Neuronal stem cell (in vitro differentiated cells): ENCODE results near the gene PLXNA4.

Source experiments
- DNase-seq: peaks from one replicate; pipeline ENCODE4 v3.0.0-alpha.2; 2013; ENCODE audit warnings: low spot score
- H2AFZ ChIP-seq: one replicate; pipeline ENCODE4 v1.6.1; 2013; ENCODE audit warnings: mild to moderate bottlenecking, low read length, inconsistent platforms
- H2AK5ac ChIP-seq: 2 replicates; pipeline ENCODE4 v1.6.1; 2013; ENCODE audit warnings: low read depth, mild to moderate bottlenecking, inconsistent platforms, low read length, moderate library complexity, mixed read lengths
- H2BK120ac ChIP-seq: 2 replicates; pipeline ENCODE4 v1.6.1; 2013; ENCODE audit warnings: low read depth, mild to moderate bottlenecking, inconsistent platforms, low read length, moderate library complexity, mixed read lengths
- H2BK12ac ChIP-seq: one replicate; pipeline ENCODE4 v1.6.1; 2013; ENCODE audit warnings: low read length, inconsistent platforms
- H2BK15ac ChIP-seq: 2 replicates; pipeline ENCODE4 v1.6.1; 2013; ENCODE audit warnings: mild to moderate bottlenecking, low read length, inconsistent platforms, mixed read lengths
- H2BK5ac ChIP-seq: one replicate; pipeline ENCODE4 v1.6.1; 2013; ENCODE audit warnings: inconsistent platforms, mild to moderate bottlenecking, low read length, moderate library complexity
- H3K14ac ChIP-seq: one replicate; pipeline ENCODE4 v1.6.1; 2013; ENCODE audit warnings: low read length, inconsistent platforms
- H3K18ac ChIP-seq: 2 replicates; pipeline ENCODE4 v1.6.1; 2013; ENCODE audit warnings: low read length, inconsistent platforms
- H3K23ac ChIP-seq: 2 replicates; pipeline ENCODE4 v1.6.1; 2013; ENCODE audit warnings: low read depth, mild to moderate bottlenecking, mixed read lengths, low read length, inconsistent platforms; ENCODE audit not compliant: poor library complexity
- H3K27ac ChIP-seq: replicated peaks from 3 replicates; pipeline ENCODE4 v1.5.1; 2013; ENCODE audit warnings: low read length, inconsistent platforms
- H3K27me3 ChIP-seq, 3 experiments: 2 replicates each; pipeline ENCODE4 v1.6.1; 2013; ENCODE audit warnings: low read length in 3 of 3, mild to moderate bottlenecking in 2 of 3, inconsistent platforms in 1 of 3, low read depth in 1 of 3, mixed read lengths in 1 of 3, moderate library complexity in 1 of 3; ENCODE audit not compliant: control insufficient read depth in 3 of 3, insufficient read depth in 3 of 3
- H3K36me3 ChIP-seq, 2 donors: replicated peaks in 1 of 2; 2 replicates each; pipeline ENCODE4 v1.6.1; 2013; ENCODE audit warnings: low read length in 2 of 2; ENCODE audit not compliant: control insufficient read depth in 2 of 2, insufficient read depth in 2 of 2
- H3K4ac ChIP-seq: 2 replicates; pipeline ENCODE4 v1.6.1; 2013; ENCODE audit warnings: inconsistent platforms, mild to moderate bottlenecking, low read length, moderate library complexity
- H3K4me1 ChIP-seq, 2 donors: 1 replicate in 1 of 2; 2 replicates in 1 of 2; pipeline ENCODE4 v1.6.1; 2013; ENCODE audit warnings: low read length in 2 of 2, low read depth in 1 of 2; ENCODE audit not compliant: control insufficient read depth in 2 of 2, insufficient read depth in 1 of 2
- H3K4me2 ChIP-seq: one replicate; pipeline ENCODE4 v1.6.1; 2013; ENCODE audit warnings: mild to moderate bottlenecking, low read length, inconsistent platforms; ENCODE audit not compliant: insufficient read depth, poor library complexity, severe bottlenecking
- H3K4me3 ChIP-seq, 2 donors: 2 replicates each; pipeline ENCODE4 v1.5.1; 2013; ENCODE audit warnings: low read length in 2 of 2, mild to moderate bottlenecking in 2 of 2, inconsistent platforms in 1 of 2, moderate library complexity in 1 of 2
- H3K79me1 ChIP-seq: one replicate; pipeline ENCODE4 v1.6.1; 2013; ENCODE audit warnings: low read depth, mild to moderate bottlenecking, inconsistent platforms, low read length, moderate library complexity
- H3K9ac ChIP-seq: one replicate; pipeline ENCODE4 v1.6.1; 2013; ENCODE audit warnings: mild to moderate bottlenecking, low read depth, low read length, inconsistent platforms; ENCODE audit not compliant: poor library complexity
- H3K9me3 ChIP-seq, 2 donors: replicated peaks in 1 of 2; 2 replicates each; pipeline versions ENCODE3 to v1.6.1; 2013; ENCODE audit warnings: low read length in 2 of 2, mild to moderate bottlenecking in 2 of 2, inconsistent platforms in 1 of 2, low read depth in 1 of 2, mixed read lengths in 1 of 2, moderate library complexity in 1 of 2; ENCODE audit not compliant: control insufficient read depth in 2 of 2, insufficient read depth in 1 of 2
- H4K8ac ChIP-seq: one replicate; pipeline ENCODE4 v1.6.1; 2013; ENCODE audit warnings: low read depth, mild to moderate bottlenecking, inconsistent platforms, low read length, moderate library complexity
- H4K91ac ChIP-seq: one replicate; pipeline ENCODE4 v1.6.1; 2013; ENCODE audit warnings: low read length, low read depth, mild to moderate bottlenecking, inconsistent platforms; ENCODE audit not compliant: poor library complexity
- WGBS, 2 donors: extraction: QIAGEN DNeasy Blood & Tissue Kit; methylation state at CpG; one replicate each; pipeline ENCODE4 v1.1.7; 2013; ENCODE audit warnings: missing lambda C conversion rate in 2 of 2, mixed read lengths in 1 of 2; ENCODE audit not compliant: insufficient read length in 2 of 2, insufficient replicate concordance in 1 of 2; ENCODE audit errors: extremely low coverage in 2 of 2; 5-methylcytosine and 5-hydroxymethylcytosine counted together

The PLXNA4 gene

GRCh38 chr7:132429181-132429580, 147.1 kb downstream of the PLXNA4 start:
- no peak overlapping the region for H3K9ac ChIP-seq
- H2BK120ac ChIP-seq = no peak overlapping the region
- no peaks in the 10 kb centered on the region for H3K36me3 ChIP-seq
- no peak overlapping the region for H3K14ac ChIP-seq
- H3K4me3 ChIP-seq = no peak overlapping the region
- no CpG with 5 or more reads among the region's 1 CpG for WGBS, 2 donors
- H3K4me1 ChIP-seq = peaks cover 0 to 17% of the 10 kb centered on the region in 2 donors
- no peak overlapping the region for H4K8ac ChIP-seq
- H2BK12ac ChIP-seq = no peak overlapping the region
- no peak overlapping the region for H3K4me2 ChIP-seq
- no peaks in the 10 kb centered on the region for H3K27me3 ChIP-seq
- H2AK5ac ChIP-seq = no peak overlapping the region
- no peak overlapping the region for H2AFZ ChIP-seq
- H2BK15ac ChIP-seq = no peak overlapping the region
- no peak overlapping the region for H3K23ac ChIP-seq
- no peaks in the 10 kb centered on the region for H3K79me1 ChIP-seq
- no peak for DNase-seq
- no peaks in the 10 kb centered on the region for H3K9me3 ChIP-seq
- no peak overlapping the region for H3K27ac ChIP-seq
- H3K18ac ChIP-seq = no peak overlapping the region
- H3K4ac ChIP-seq = no peak overlapping the region
- no peak overlapping the region for H2BK5ac ChIP-seq
- no peak overlapping the region for H4K91ac ChIP-seq

- Histone ChIP-seq H3K4me3 (no peak overlapping the region), H4K8ac (no peak overlapping the region), H2BK15ac (no peak overlapping the region), H3K4me2 (no peak overlapping the region), H3K27ac (no peak overlapping the region), H4K91ac (no peak overlapping the region), H3K4ac (no peak overlapping the region), H2BK120ac (no peak overlapping the region), H3K9ac (no peak overlapping the region), H3K18ac (no peak overlapping the region), H2AK5ac (no peak overlapping the region), H3K36me3 (no peaks in the 10 kb centered on the region), H3K27me3 (no peaks in the 10 kb centered on the region), H2AFZ (no peak overlapping the region), H3K4me1 (peaks cover 0 to 25% of the 10 kb centered on the region in 2 donors), H2BK5ac (no peak overlapping the region), H3K79me1 (no peaks in the 10 kb centered on the region), H3K14ac (no peak overlapping the region), H2BK12ac (no peak overlapping the region), H3K23ac (no peak overlapping the region), H3K9me3 (no peaks in the 10 kb centered on the region)
- WGBS, 2 donors = no CpG with 5 or more reads among the region's 12 CpGs
- DNase-seq = no peak
These were observed 147.9 kb downstream of the PLXNA4 start for GRCh38 chr7:132428247-132428919.

DNA sequence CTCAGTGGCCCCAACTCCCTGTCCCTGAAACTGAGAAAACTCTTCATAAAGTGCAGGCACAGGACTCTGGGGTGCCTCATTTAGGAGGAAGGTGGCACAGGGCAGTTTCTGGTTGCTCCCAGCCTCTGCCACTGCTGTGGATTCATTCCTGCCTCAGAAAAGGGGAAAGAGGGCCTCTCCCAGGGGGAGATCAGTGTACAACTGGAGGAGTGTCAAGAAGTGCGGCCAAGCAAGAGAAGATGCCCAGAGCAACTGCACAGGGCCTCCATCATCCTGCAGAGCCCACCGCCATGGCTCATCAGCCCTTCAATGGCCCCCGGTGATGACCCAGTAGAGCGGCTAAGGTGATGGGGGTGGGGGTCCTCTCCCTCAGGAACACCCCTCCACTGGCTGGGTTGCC, 150.3 kb downstream of the PLXNA4 start:
- H2AK5ac ChIP-seq = no peak overlapping the region
- H2BK15ac ChIP-seq = no peak overlapping the region
- H3K36me3 ChIP-seq = no peaks in the 10 kb centered on the region
- no peaks in the 10 kb centered on the region for H3K9me3 ChIP-seq
- H2BK12ac ChIP-seq = no peak overlapping the region
- H3K4me1 ChIP-seq = peaks cover 0 to 21% of the 10 kb centered on the region in 2 donors
- no peak overlapping the region for H3K4ac ChIP-seq
- H3K79me1 ChIP-seq = no peaks in the 10 kb centered on the region
- no CpG with 5 or more reads among the region's 4 CpGs for WGBS, 2 donors
- no peak overlapping the region for H3K4me3 ChIP-seq
- H3K14ac ChIP-seq = peak overlapping the region; percentile 48
- H2BK5ac ChIP-seq = no peak overlapping the region
- no peak overlapping the region for H3K27ac ChIP-seq
- H3K18ac ChIP-seq = peak overlapping the region; percentile 33
- no peak overlapping the region for H4K91ac ChIP-seq
- no peak overlapping the region for H3K4me2 ChIP-seq
- no peak overlapping the region for H3K23ac ChIP-seq
- H2BK120ac ChIP-seq = no peak overlapping the region
- no peak overlapping the region for H4K8ac ChIP-seq
- no peak for DNase-seq
- no peaks in the 10 kb centered on the region for H3K27me3 ChIP-seq
- peak overlapping the region; percentile 21 for H3K9ac ChIP-seq
- no peak overlapping the region for H2AFZ ChIP-seq

- Histone ChIP-seq H3K9ac (peak overlapping the region; percentile 25), H3K18ac (peak overlapping the region; percentile 62), H3K27me3 (no peaks in the 10 kb centered on the region), H3K4me3 (no peak overlapping the region), H2BK120ac (no peak overlapping the region), H4K91ac (no peak overlapping the region), H3K4ac (no peak overlapping the region), H2BK5ac (no peak overlapping the region), H3K23ac (no peak overlapping the region), H3K27ac (no peak overlapping the region), H3K4me2 (no peak overlapping the region), H3K9me3 (no peaks in the 10 kb centered on the region), H4K8ac (no peak overlapping the region), H3K79me1 (no peaks in the 10 kb centered on the region), H3K36me3 (no peaks in the 10 kb centered on the region), H2BK12ac (peak overlapping the region; percentile 77), H2BK15ac (no peak overlapping the region), H2AK5ac (no peak overlapping the region), H3K4me1 (peaks cover 0 to 21% of the 10 kb centered on the region in 2 donors), H3K14ac (no peak overlapping the region), H2AFZ (no peak overlapping the region)
- WGBS, 2 donors = no CpG with 5 or more reads among the region's 15 CpGs
- no peak for DNase-seq
These were observed 151.2 kb downstream of the PLXNA4 start for GRCh38 chr7:132424821-132425724.
